H1 (cell line): Measurements from ENCODE around the gene TRUB1. TPM values are rescaled to one million over a fixed set of nuclear protein-coding genes. Genes with fewer than 3 reads are reported as not detected.

Source experiments
- CEBPB ChIP-seq: IDR thresholded peaks from 2 replicates; pipeline ENCODE4 v1.6.1; 2012; ENCODE audit warnings: low read depth, low read length
- RBBP5 ChIP-seq: IDR thresholded peaks from 2 replicates; pipeline ENCODE4 v1.7.1; 2012; ENCODE audit warnings: low read depth, mild to moderate bottlenecking, inconsistent platforms, low read length, moderate library complexity, borderline replicate concordance
- polyA plus RNA-seq, 7 experiments: library from polyadenylated mRNA; depleted of rRNA in 3 of 7; stranded (reverse) in 5 of 7; unstranded in 2 of 7; fragments of >200 nt in 5 of 7; fragments of 200-250 nt in 2 of 7; gene quantifications; 1 replicate in 5 of 7; 2 replicates in 1 of 7; 4 replicates in 1 of 7; pipeline versions ENCODE4 v1.2.1 to v1.2.3, GENCODE V29; 2011 to 2013; ENCODE audit warnings: missing spikeins in 2 of 7, mixed read lengths in 2 of 7
- total RNA-seq: library from RNA; stranded (reverse); fragmentation: NEBNext Ultra II Directional; extraction: Animal tissue kit (Norgen Biotek cat#: 25700); gene quantifications from 2 replicates; pipeline ENCODE4 v1.2.1, GENCODE V29; 2021
- TF ChIP-seq, protein P1 (sequence below): fragments of 300-600 bp; sonication (generic); IDR thresholded peaks from 2 replicates; pipeline ENCODE4 v1.7.1; 2012; ENCODE audit warnings: low read length, moderate library complexity, mild to moderate bottlenecking, inconsistent platforms; ENCODE audit not compliant: insufficient replicate concordance

The TRUB1 gene
- total and polyA plus RNA-seq, 2 of the 8 experiments (the other 6 are each of a cell fraction or from before 2014, with no cell fraction given): 6.3 to 22.2 TPM

- TF ChIP-seq, protein P1, sequence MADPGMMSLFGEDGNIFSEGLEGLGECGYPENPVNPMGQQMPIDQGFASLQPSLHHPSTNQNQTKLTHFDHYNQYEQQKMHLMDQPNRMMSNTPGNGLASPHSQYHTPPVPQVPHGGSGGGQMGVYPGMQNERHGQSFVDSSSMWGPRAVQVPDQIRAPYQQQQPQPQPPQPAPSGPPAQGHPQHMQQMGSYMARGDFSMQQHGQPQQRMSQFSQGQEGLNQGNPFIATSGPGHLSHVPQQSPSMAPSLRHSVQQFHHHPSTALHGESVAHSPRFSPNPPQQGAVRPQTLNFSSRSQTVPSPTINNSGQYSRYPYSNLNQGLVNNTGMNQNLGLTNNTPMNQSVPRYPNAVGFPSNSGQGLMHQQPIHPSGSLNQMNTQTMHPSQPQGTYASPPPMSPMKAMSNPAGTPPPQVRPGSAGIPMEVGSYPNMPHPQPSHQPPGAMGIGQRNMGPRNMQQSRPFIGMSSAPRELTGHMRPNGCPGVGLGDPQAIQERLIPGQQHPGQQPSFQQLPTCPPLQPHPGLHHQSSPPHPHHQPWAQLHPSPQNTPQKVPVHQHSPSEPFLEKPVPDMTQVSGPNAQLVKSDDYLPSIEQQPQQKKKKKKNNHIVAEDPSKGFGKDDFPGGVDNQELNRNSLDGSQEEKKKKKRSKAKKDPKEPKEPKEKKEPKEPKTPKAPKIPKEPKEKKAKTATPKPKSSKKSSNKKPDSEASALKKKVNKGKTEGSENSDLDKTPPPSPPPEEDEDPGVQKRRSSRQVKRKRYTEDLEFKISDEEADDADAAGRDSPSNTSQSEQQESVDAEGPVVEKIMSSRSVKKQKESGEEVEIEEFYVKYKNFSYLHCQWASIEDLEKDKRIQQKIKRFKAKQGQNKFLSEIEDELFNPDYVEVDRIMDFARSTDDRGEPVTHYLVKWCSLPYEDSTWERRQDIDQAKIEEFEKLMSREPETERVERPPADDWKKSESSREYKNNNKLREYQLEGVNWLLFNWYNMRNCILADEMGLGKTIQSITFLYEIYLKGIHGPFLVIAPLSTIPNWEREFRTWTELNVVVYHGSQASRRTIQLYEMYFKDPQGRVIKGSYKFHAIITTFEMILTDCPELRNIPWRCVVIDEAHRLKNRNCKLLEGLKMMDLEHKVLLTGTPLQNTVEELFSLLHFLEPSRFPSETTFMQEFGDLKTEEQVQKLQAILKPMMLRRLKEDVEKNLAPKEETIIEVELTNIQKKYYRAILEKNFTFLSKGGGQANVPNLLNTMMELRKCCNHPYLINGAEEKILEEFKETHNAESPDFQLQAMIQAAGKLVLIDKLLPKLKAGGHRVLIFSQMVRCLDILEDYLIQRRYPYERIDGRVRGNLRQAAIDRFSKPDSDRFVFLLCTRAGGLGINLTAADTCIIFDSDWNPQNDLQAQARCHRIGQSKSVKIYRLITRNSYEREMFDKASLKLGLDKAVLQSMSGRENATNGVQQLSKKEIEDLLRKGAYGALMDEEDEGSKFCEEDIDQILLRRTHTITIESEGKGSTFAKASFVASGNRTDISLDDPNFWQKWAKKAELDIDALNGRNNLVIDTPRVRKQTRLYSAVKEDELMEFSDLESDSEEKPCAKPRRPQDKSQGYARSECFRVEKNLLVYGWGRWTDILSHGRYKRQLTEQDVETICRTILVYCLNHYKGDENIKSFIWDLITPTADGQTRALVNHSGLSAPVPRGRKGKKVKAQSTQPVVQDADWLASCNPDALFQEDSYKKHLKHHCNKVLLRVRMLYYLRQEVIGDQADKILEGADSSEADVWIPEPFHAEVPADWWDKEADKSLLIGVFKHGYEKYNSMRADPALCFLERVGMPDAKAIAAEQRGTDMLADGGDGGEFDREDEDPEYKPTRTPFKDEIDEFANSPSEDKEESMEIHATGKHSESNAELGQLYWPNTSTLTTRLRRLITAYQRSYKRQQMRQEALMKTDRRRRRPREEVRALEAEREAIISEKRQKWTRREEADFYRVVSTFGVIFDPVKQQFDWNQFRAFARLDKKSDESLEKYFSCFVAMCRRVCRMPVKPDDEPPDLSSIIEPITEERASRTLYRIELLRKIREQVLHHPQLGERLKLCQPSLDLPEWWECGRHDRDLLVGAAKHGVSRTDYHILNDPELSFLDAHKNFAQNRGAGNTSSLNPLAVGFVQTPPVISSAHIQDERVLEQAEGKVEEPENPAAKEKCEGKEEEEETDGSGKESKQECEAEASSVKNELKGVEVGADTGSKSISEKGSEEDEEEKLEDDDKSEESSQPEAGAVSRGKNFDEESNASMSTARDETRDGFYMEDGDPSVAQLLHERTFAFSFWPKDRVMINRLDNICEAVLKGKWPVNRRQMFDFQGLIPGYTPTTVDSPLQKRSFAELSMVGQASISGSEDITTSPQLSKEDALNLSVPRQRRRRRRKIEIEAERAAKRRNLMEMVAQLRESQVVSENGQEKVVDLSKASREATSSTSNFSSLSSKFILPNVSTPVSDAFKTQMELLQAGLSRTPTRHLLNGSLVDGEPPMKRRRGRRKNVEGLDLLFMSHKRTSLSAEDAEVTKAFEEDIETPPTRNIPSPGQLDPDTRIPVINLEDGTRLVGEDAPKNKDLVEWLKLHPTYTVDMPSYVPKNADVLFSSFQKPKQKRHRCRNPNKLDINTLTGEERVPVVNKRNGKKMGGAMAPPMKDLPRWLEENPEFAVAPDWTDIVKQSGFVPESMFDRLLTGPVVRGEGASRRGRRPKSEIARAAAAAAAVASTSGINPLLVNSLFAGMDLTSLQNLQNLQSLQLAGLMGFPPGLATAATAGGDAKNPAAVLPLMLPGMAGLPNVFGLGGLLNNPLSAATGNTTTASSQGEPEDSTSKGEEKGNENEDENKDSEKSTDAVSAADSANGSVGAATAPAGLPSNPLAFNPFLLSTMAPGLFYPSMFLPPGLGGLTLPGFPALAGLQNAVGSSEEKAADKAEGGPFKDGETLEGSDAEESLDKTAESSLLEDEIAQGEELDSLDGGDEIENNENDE: no peak
- TF ChIP-seq RBBP5 (no peak), CEBPB (no peak)
Measured at GRCh38 chr10:114962441-114962840, 24.4 kb downstream of the TRUB1 start (continued).
